ENCODE results near the gene SOX6. TPM values are rescaled to one million over a fixed set of nuclear protein-coding genes. Genes with fewer than 3 reads are reported as not detected.

Gene SOX6
- total RNA-seq, 2 donors from 2014 or later: 3.1 to 15.5 TPM

DNA sequence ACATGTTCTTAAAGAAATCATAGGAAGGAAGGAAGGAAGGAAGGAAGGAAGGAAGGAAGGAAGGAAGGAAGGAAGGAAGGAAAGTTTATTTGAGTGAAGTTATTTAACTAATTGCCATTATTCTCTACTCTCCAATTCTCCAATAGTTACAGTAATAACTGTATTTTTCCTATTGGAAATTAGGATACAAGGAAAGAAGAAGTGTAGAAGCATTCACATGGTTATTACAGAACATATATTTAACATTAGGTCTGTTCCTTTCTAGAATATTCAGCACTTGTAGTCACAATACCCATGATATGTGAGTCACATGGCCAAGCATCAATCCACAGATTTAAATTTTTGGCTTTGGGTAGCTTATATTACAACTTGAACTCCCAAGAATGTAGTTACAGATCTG, 230.6 kb downstream of the SOX6 start:
- Histone ChIP-seq H3K9me3 (no peaks in the 10 kb centered on the region), H3K27me3 (replicated peaks; ENCODE audit: insufficient read depth) (no peaks in the 10 kb centered on the region), H3K27ac (no peak overlapping the region), H3K4me3 (no peak overlapping the region), H3K4me1 (replicated peaks) (no peaks in the 10 kb centered on the region), H3K36me3 (no peaks in the 10 kb centered on the region)
- intact Hi-C loops (cut with DNase I): no loop called here
- no peak for TF ChIP-seq POLR2A (IDR thresholded peaks at IDR 0.05)
- TF ChIP-seq, protein P1, sequence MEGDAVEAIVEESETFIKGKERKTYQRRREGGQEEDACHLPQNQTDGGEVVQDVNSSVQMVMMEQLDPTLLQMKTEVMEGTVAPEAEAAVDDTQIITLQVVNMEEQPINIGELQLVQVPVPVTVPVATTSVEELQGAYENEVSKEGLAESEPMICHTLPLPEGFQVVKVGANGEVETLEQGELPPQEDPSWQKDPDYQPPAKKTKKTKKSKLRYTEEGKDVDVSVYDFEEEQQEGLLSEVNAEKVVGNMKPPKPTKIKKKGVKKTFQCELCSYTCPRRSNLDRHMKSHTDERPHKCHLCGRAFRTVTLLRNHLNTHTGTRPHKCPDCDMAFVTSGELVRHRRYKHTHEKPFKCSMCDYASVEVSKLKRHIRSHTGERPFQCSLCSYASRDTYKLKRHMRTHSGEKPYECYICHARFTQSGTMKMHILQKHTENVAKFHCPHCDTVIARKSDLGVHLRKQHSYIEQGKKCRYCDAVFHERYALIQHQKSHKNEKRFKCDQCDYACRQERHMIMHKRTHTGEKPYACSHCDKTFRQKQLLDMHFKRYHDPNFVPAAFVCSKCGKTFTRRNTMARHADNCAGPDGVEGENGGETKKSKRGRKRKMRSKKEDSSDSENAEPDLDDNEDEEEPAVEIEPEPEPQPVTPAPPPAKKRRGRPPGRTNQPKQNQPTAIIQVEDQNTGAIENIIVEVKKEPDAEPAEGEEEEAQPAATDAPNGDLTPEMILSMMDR (IDR thresholded peaks at IDR 0.05): no peak
- TF ChIP-seq POLR2AphosphoS5 (IDR thresholded peaks at IDR 0.05): no peak
- no peak for DNase-seq (ENCODE audit: low spot score)

DNA sequence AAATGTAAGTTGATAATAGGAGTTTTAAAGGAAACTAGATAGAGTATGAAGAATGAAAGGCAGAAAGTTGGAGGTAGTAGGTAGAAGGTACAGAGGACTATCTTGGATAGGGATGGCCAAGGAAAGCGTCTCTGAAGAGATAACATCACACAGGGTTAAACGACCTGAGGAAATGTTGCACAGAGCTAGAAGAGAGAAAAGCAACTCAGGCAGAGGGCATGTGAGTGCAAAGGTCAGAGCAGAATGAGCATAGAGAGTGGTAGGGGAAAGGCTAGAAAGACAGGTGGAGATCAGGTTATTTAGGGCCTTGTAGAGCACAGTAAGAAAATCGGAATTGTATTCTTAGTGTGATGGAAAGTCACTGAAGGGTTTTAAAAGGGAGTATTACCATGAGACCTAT, 232.0 kb downstream of the SOX6 start:
- no peak overlapping the region for H3K27ac ChIP-seq
- H3K4me1 ChIP-seq (replicated peaks): no peaks in the 10 kb centered on the region
- no peaks in the 10 kb centered on the region for H3K36me3 ChIP-seq
- no peaks in the 10 kb centered on the region for H3K9me3 ChIP-seq
- no peaks in the 10 kb centered on the region for H3K27me3 ChIP-seq (replicated peaks; ENCODE audit: insufficient read depth)
- no peak overlapping the region for H3K4me3 ChIP-seq
- intact Hi-C loops (cut with DNase I): no loop called here
- DNase-seq (ENCODE audit: low spot score): no peak
- TF ChIP-seq POLR2A (IDR thresholded peaks at IDR 0.05): no peak
- TF ChIP-seq POLR2AphosphoS5 (IDR thresholded peaks at IDR 0.05): no peak
- TF ChIP-seq, protein P1 (IDR thresholded peaks at IDR 0.05): no peak
- WGBS: 77% methylated on average over 3 of the region's 3 CpGs

DNA sequence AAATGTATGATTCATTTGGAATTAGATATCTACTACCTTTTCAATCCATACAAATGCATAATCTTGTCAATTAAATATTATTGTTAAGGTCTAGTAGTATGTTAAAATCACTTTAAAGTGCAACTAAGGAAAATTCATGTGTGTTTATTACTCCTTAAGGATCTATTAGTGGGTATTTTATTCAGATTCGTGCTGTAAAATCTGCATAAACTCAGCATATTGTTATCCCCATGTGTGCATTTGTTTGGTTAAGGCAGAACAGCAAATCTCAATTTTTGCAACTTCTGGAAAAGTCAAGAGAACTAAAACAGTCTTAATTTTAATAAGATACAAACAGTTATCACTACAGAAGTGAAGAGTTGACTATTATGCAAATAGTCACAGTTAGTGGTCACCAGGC, 234.5 kb downstream of the SOX6 start:
- Histone ChIP-seq H3K36me3 (no peaks in the 10 kb centered on the region), H3K27me3 (replicated peaks; ENCODE audit: insufficient read depth) (no peaks in the 10 kb centered on the region), H3K4me3 (no peak overlapping the region), H3K27ac (no peak overlapping the region), H3K9me3 (no peaks in the 10 kb centered on the region), H3K4me1 (replicated peaks) (no peaks in the 10 kb centered on the region)
- TF ChIP-seq POLR2AphosphoS5 (IDR thresholded peaks at IDR 0.05) (no peak), POLR2A (IDR thresholded peaks at IDR 0.05) (no peak)
- TF ChIP-seq, protein P1 (IDR thresholded peaks at IDR 0.05): no peak
- intact Hi-C loops (cut with DNase I): no loop called here
- 93% methylated on average over 1 of the region's 1 CpG for WGBS
- DNase-seq (ENCODE audit: low spot score): no peak

DNA sequence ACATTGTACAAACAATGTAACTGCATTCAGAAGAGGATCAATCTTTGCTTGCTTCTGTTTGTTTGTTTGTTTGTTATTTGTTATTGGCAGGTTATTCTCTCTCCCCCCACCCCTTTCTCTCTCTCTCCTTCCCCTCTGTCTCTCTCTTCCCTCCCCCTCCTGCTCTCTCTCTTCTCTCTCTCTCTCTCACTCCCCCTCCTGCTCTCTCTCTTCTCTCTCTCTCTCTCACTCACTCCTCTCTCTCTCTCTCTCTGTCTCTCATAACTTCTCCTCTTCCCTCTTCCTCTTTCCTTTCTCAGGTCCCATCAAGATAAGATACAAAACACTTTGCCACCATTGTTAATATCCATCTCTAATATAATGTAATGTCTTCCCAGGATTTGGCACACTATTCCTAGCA, 236.3 kb downstream of the SOX6 start:
- no peak overlapping the region for H3K27ac ChIP-seq
- no peaks in the 10 kb centered on the region for H3K9me3 ChIP-seq
- no peaks in the 10 kb centered on the region for H3K36me3 ChIP-seq
- TF ChIP-seq, protein P1 (IDR thresholded peaks at IDR 0.05): no peak
- TF ChIP-seq POLR2AphosphoS5 (IDR thresholded peaks at IDR 0.05) (no peak), POLR2A (IDR thresholded peaks at IDR 0.05) (no peak)
- no peak overlapping the region for H3K4me3 ChIP-seq
- no peak for DNase-seq (ENCODE audit: low spot score)
- intact Hi-C loops (cut with DNase I): no loop called here
- no peaks in the 10 kb centered on the region for H3K4me1 ChIP-seq (replicated peaks)
- no peaks in the 10 kb centered on the region for H3K27me3 ChIP-seq (replicated peaks; ENCODE audit: insufficient read depth)

DNA sequence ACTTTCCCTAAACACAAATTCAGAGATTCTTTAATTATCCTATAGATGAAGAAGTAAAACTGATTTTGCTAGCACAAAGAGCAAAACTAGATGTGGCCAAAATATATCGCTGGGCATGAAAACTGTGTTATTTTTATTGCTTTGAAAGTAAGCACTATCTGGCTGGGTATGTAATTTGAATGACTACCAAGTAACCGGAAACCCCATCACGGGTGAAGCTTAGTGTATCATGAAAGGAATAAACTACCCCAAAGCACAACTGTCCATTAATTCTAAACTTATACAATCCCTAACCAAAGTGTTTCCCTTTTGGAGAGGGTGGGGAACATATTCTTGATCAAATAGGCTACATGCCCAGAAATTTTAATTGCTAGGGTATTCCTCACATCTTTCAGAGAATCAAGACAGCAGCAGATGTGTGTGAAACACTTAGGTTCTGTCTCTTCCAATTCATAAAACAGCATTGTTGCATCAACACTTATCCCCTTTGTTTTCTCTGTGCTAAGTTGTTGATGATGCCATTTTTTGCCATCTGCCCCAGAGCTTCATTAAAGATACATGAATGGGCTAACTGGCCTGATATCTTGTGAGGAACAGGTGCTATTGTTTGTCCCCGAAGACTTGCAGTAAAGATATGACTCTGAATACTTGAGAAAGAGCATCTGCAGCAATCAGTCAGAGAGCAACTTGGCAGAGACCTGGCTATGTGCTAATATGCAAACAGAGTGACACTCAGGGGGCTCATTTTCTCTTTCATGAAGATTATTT, 238.2 kb downstream of the SOX6 start:
- H3K27me3 ChIP-seq (replicated peaks; ENCODE audit: insufficient read depth): no peaks in the 10 kb centered on the region
- no peak overlapping the region for H3K4me3 ChIP-seq
- H3K36me3 ChIP-seq: no peaks in the 10 kb centered on the region
- H3K4me1 ChIP-seq (replicated peaks): no peaks in the 10 kb centered on the region
- intact Hi-C loops (cut with DNase I): no loop called here
- no peaks in the 10 kb centered on the region for H3K9me3 ChIP-seq
- DNase-seq (ENCODE audit: low spot score): no peak
- H3K27ac ChIP-seq: no peak overlapping the region
- TF ChIP-seq POLR2A (IDR thresholded peaks at IDR 0.05) (no peak), POLR2AphosphoS5 (IDR thresholded peaks at IDR 0.05) (no peak)
- TF ChIP-seq, protein P1 (IDR thresholded peaks at IDR 0.05): no peak
- 36% methylated on average over 4 of the region's 4 CpGs for WGBS

All from prostate gland (tissue), 2 donors.